HG02763 (cell line): Measurements from ENCODE around the gene FBXL17.

Experiments
- ATAC-seq: cut with Tn5 transposase; IDR thresholded peaks from one replicate; pipeline ENCODE4 v1.9.1; 2021; ENCODE audit warnings: mild to moderate bottlenecking, moderate library complexity; ENCODE audit not compliant: unreplicated experiment

The FBXL17 gene

DNA sequence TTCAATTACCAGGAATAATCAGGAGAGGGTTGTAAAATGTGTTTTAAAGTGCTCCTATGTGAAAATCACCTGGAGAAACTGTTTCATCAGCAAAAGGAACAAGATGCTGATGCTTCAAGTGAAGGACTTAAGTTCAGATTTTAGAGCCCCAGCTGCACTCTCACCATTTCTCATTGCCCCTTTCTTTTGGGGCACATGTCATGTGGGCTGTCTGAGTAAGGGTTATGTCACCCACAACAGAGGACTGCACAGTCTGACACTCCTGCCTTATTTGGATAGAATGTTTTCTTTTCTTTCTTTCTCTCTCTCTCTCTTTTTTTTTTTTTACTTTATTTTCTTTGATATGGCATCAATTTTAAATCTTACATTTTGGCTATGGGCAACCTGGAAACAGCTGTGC lies 507.1 kb downstream of the FBXL17 start:
- ATAC-seq, result no peak

DNA sequence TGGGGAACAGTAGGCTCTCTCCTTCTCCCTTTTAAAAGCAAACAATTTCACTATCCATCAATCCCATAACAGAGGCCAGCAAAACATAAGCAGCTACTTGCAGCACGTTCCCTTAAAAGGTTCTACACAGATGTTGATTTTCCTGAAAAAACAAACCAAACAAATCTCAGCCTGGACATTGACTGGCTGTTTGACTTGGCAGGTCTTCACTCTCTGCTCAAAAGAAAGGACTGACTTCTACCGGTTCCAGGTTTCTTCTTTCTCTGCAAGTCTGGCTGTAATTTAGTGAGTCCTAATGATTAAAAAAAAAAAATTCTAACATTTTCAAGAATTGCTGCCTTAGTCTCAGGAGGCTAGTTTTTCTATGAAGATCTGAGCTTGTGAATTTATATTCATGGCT lies 508.0 kb downstream of the FBXL17 start:
- ATAC-seq, result no peak

DNA sequence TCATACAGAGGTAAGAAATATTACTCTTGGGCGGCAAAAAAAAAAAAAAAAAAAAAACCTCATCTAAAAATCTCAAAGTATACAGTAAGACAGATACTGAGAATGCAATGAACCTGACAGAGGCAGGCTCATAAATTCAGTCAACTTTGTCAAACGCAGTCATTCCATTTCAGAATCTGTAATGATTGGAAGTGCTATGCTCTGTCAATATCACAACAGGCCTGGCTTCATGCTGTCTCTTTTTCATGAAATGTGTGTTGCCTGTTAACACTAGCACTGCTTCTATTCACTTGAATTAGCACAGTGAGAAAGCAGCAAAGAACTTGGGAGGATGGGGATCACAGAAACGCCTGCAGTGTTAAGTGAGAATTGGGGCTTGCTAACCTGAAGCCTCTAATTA lies 510.9 kb downstream of the FBXL17 start:
- ATAC-seq, result no peak

DNA sequence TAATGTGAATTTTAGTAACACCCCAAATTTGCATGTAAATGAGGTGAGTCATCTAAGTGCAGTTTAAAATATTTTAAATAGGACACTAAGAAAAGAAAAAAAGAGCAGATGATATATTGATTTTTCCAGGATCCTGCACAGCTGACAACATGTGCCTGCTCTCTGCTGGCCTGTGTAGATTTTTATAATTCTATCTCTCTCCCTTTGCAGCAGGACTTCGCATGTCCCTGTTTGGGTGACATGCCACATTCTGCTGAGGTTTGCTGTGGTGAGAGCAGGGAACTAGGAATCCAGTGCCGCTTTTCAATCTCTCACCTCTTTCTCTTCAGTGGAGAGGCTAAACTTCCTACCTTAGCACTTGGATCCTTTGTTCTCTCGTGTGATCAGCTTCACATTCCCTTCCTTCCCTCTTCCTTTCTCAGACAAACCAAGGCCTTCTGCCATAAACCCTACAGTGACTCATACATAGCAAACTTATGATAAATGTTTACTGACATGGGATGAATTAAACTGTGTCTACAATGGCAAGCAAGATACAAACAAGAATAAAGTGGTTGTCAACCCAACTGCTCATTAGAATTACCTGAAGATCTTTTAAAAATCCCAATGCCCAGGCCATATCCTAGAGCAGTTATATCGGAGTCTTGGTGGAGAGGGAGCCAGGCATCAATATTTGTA lies 512.3 kb downstream of the FBXL17 start:
- ATAC-seq, result no peak

DNA sequence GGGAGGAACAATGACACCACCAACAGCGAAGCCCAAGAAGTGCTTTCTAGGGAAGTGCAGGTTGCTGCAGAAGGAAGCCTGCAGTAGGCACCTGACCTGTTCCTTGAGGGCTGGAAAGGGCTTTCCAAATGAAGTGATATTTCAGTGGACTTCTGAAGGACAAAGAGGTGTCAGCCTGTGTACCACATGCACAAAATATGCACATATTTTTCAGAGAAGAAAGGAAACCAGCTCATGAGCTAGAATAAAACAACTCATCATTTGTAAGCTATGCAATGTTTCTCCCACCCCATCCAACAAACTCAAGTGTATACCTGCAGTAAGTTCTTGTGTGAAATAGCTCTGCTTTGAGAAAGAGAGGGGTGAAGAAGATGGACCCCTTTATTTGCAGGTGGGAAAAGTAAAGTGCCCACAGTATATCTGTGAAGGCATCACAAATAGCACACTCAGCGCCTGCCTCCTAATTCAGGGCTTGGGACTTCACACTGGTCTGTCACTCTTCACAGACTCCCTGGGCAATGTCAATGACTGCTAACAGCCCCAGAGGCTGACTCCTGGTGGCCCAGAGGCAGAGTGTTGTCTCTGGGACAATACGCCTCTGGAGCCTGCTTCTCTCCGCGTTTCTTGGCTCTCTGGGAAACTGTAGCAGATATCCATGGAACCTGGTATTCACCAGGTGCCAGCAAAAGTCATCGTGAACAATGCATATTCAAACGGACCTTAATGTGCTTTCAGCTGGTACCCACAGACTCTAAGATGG lies 513.1 kb downstream of the FBXL17 start:
- no peak for ATAC-seq

DNA sequence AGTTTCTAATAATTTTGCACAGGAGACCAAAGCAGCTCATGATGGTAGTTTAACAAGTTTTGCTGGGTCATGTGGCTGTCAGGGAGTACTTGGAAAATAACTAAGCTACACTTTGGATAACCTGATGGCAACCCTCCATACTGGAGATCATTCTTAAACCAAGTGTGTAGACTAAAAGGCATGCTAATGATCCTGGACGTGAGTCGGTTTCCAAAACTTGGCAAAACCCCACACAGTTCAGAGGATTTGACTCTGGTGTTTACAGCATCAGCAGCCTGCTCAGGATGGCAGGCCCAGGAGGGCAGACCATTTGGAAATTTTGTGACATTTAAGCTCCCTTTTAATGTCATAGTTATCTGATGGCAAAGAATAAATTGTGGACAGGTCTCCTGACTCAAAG lies 514.6 kb downstream of the FBXL17 start:
- ATAC-seq, result no peak

DNA sequence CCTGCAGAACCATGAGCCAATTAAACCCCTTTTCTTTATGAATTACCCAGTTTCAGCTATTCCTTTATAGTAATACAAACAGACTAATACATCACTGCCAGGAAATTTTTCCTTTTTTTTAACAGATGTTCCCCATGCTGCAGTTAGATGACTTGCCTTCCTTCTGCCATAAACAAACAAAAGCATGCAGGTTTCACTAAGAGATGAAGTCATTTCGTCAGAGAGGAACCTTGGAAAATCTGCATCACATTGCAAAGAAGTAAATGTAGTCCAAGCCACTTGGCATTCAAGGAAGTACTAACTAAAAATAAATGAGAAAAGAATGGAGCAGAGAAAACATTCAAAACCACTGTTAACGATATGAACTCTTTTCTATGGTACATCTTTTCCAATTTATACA lies 517.1 kb downstream of the FBXL17 start:
- ATAC-seq, result no peak

DNA sequence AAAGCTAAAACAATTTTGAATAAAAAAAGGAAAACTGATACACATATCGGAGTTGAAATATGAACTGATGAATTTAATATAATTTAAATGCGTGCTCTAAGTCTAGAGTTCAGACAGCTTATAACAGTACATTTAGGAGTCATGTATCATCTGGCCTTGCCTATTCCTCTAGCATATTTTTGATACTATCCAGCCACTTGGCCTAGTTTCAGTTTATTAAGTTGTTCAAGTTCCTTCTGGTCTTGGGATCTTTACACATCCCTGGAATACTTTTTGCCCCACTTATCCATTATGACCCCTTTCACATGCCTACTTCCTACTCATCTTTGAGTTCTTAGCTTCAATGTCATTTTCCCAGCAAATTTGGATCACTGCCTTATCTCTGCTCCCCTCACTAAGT lies 518.8 kb downstream of the FBXL17 start:
- ATAC-seq, result no peak

DNA sequence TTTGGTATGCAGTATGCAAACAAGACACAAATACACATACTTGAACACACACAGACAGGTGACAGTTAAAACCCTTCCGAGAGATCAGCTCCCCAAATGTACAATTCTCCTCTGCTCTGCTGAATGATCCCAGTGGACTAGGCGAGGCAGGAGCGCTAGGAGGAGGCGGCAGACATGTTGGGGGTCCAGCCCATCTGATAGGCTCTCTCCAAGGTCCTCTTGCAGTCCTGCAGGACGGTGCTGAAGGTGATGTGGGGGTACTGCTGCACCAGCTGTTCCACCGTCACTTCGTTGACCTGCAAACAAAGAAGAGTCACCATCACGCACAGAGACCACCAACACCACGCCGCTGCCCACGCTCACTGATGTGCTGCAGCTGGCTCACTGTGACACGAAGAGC lies 520.3 kb downstream of the FBXL17 start:
- ATAC-seq, result no peak

DNA sequence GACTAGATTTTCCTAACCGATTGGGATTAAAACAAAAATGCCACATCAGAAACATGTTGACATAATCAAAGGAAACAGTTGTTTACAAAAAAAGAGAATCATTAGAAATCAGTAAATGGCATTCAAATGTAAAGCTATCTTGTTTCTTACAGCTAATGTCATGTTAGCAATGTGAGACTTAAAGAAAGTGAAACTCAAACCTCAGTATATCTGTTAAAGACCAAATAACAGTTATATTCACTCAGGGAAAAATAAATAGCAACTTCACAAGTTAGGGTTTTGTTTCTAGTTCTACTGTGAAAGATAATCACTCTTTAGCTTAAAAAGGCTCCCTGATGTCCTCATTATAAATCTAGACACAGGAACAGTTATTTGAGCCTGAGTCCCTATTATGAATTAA lies 521.9 kb downstream of the FBXL17 start:
- ATAC-seq, result no peak

DNA sequence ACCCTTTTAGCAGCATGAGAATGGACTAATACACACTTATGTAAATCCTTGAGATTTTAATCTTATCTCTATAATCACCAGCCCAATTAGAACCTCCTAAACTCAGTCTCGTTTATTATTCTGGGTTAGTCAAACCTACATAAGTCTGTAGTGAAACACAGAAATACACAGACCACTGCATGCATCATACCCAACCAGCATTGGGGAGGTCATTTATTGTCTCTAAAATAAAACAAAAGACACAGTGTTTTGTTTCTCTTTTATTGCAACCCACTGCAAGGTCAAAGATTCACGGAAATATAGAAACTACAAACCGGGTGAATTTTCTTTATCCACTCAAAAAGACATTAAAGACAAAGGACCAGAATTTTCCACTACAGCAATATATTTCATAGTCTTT lies 523.1 kb downstream of the FBXL17 start:
- ATAC-seq, result no peak

DNA sequence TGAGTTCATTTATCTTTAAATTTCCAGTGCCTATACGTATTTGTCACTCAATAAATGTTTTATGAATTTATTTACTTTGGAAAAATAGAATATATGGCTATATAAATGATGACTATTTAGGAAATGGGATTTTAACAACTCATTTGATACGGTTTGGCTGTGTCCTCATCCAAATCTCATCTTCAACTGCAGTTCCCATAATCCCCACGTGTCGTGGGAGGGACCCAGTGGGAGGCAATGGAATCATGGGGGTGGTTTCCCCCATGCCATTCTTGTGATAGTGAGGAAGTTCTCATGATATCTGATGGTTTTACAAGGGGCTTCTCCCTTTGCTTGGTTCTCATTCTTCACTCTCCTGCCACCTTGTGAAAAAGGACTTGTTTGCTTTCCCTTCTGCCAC lies 523.6 kb downstream of the FBXL17 start:
- ATAC-seq, result no peak

DNA sequence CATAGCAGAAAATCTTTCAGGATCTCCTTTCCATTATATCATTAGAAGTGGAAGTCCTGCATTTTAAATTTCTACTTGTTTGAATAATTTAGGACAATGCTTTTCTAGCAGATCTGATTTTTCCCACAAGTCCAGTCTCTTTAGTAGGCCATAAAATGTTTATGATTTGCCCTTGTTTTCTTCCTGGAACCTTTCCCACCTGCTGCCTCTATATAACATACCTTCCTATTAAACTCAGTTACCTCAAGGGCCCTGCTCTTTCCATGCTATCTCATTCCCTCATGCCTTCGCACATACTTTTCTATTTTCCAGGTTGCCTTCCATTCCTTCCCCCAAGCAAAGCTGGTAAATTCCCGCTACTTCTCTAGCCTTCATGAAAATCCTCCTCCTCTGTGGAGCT lies 524.1 kb downstream of the FBXL17 start:
- no peak for ATAC-seq

DNA sequence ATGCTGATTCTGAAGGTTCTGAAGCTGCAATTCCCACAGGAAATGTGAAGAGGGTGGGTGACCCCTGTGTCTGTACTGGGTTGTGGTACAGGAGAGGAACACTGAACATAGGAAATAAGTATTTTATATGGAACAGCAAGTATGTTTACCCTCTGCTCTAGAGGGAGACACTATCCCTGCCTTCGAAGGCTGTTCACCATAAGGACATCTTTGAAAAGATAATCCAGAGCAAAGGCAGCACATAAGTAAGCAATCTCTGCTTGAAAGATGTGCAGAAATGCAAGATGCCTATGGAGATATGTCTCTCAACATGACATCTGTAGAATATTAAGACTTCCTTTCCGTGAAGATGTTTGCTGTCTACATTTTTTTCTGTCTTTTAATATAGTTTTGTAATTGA lies 526.7 kb downstream of the FBXL17 start:
- no peak for ATAC-seq

DNA sequence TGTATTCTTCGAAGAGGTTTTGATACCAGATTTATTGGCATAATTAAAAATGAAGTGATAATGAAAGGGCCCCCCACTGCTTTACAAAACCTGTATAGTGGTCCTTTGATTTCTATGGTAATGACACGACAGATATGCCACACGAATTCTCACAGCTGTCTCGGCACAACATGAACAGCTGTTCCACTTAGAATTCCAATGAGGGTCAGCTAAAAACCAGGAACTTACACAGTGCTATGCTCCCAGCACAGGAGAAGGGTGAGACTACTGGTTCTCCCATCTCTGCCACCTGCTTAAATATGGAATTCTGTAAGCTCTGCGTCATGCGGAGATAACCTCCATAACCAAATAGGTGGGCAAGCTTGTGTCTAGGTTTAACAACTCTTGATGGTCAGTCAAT lies 528.2 kb downstream of the FBXL17 start:
- ATAC-seq, result no peak

DNA sequence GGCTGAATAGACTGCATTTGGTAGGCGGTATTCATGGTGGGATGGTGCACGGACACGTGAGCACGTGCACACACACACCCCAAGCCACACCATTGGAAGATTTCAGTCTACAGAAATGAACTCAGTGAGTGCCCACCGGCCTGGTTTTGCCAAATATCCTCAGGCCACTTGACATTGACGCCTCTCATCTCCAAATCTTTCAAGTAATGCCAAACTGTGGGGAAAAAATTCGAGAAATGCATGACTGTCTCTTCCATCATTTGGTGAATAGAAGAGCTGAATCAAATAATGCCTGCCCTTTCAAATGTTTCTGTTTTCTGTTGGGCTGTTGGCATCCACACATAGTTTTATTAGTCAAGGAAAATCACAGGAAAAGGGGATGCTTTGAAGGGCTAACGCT lies 528.9 kb downstream of the FBXL17 start:
- no peak for ATAC-seq

DNA sequence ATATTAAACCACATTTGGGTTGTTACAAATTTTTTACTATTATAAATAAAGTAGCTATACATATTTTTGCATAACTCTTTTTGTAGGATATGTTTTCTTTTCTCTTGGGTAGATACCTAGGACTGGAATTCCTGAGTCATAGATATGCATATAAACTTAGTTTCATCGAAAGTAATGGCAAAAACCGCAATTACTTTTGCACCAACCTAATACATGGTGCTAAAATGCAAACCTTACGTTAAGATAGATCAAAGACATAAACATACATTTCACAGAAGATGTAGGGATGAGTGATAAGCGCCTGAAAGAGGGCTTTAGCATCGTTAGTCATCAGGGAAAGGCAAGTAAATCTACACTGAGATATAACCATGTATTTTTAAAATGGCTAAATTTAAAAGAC lies 532.8 kb downstream of the FBXL17 start:
- ATAC-seq, result no peak

DNA sequence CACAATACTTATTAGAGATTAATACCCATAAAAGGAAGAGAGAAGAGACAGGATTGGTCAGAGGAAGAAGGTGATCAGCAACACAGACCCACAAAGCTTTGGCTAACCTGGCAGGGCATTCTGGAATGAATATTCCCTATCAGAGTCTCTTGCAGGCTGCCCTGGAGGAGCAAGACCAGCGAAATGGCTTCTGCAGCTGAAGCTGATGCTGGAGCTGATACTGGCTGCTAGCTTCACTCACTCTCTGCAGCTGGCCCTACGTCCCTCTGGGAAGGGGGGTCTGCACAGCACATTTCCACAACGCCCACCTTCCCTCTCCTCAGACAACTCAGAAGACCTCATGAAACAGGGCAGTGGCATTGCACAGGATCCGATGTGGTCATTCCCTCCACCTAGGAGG lies 541.3 kb downstream of the FBXL17 start:
- ATAC-seq, result no peak

DNA sequence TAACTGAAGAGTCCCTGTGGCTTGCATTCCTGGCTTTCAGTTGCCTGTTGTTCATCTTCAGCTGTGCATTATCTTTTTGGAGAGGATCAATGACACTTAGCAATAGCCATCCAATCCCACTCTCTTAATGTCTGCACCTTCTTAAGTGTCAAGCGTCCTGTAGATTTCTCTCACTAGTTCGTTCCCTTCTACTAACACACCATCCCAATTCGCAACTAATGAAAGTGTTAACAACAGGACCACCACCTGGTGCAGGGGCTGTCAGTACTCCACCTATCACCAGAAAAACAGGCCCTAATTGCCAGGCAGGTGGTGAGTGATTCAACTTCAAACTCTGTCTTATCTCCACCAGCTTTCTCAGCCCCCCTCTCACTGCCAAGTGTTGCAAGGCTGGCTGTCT lies 541.7 kb downstream of the FBXL17 start:
- ATAC-seq, result no peak

DNA sequence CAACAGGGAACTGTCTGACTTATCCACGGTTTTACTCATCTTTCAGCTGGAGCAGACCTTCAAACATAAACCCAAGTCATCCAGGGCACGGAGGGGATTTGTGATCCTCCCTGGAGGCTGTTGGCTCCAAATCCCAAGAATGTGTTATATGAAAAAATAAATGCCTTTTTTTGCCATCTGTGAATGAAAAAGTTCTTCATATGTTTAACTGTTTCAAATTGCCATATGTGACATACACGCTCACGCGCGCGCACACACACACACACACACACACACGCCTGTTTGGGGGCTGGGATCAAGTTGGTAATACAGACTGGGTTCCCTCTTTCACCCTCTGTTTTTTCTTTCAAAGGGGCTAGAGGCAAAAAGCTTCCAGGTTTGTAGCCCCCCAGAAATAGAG lies 546.8 kb downstream of the FBXL17 start:
- ATAC-seq, result no peak

DNA sequence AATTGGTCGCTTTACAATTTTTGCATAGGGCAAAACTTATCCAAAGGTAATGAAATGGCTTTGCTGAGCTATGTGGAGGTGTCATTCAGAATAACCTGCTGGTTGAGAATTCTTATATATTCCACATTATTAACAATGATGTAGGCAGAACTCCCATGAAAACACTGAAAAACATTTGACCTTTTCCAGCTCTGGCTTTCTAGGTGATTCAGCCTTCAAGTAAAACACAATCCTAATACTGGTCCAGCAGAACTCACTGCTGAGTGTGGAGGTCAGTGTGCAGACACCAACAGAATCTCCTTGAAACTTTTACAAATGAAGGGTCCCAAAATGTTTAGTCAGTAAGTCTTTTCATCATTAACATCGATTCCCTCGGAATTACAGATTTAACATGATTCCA lies 549.2 kb downstream of the FBXL17 start:
- ATAC-seq, result no peak

DNA sequence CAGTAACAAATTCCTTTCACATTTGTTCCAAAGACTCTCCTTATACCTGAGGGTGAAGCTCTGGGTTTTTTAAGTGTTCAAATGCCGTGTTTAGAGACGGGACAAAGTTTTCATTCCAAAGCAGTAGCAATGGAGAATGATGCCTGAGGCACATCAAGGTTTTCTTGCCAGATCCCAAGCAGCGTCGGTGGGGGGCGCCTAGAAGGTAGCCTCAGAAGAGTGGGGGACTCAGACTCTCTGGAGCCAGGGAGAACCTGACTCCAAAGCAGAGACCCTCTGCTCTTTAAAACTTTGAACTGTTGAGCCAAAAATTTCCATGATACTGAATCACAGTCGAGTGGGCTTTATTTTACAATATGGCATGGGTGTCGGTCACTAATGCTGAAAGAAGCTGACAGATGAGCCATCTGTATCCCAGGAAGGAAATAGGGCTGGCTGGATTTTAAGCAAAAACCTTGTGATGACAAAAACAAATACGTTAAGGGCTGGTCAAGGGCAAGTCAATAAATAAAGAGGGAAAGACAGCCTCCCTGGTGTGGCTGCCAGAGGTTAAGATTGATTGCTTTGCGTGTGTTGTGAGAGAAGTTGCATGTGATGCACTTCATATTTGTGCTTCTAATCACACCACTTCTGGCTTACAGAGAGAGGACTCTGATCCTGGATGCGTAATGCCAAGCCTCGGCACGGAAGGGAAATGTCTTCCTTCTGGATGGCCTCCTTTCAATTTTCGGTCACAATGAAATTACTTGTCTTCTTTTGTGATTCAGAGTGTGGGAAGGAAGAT lies 550.1 kb downstream of the FBXL17 start:
- no peak for ATAC-seq
